Glomerular visceral epithelial cell (primary cell): ENCODE measurements around the gene KLF4.
"Not testable (repeated sequence)": the region's sequence is repeated elsewhere in the genome, so short reads cannot be mapped to it uniquely, and the experiment has no call there.

ENCODE experiments used
- DNase-seq: peaks from one replicate; pipeline ENCODE4 v3.0.0-alpha.2; 2016; ENCODE audit errors: extremely low spot score

KLF4 gene

GRCh38 chr9:107489687-107490605, at the start of gene KLF4:
TSS of gene KLF4 (minus strand) at chr9:107489769. CDS start at chr9:107489172, 597 bp downstream.
- DNase-seq, result peak; percentile 97

GRCh38 chr9:107536462-107536861, 46.9 kb upstream of the KLF4 start:
- no peak for DNase-seq

GRCh38 chr9:107534510-107535078, 45.0 kb upstream of the KLF4 start:
- DNase-seq, result no peak

- DNase-seq, result no peak
Measured at GRCh38 chr9:107530679-107531078, 41.1 kb upstream of the KLF4 start.

GRCh38 chr9:107528686-107529085, 39.1 kb upstream of the KLF4 start:
- no peak for DNase-seq

GRCh38 chr9:107523539-107523938, 34.0 kb upstream of the KLF4 start:
- no peak for DNase-seq

GRCh38 chr9:107520186-107520585, 30.6 kb upstream of the KLF4 start:
- DNase-seq, result no peak

GRCh38 chr9:107518037-107518807, 28.7 kb upstream of the KLF4 start:
- DNase-seq, result no peak

- DNase-seq, result no peak
Measured at GRCh38 chr9:107513464-107514100, 24.0 kb upstream of the KLF4 start.

GRCh38 chr9:107504585-107505455, 15.3 kb upstream of the KLF4 start:
- DNase-seq, result peak; percentile 56

GRCh38 chr9:107502464-107502863, 12.9 kb upstream of the KLF4 start:
- no peak for DNase-seq

- not testable (repeated sequence) for DNase-seq
Measured at GRCh38 chr9:107500421-107501200, 11.0 kb upstream of the KLF4 start.

GRCh38 chr9:107496976-107497375, 7.4 kb upstream of the KLF4 start:
- no peak for DNase-seq

- DNase-seq, result no peak
Measured at GRCh38 chr9:107492381-107492970, 2.9 kb upstream of the KLF4 start.

GRCh38 chr9:107491081-107492053, 1.8 kb upstream of the KLF4 start:
- no peak for DNase-seq

- not testable (repeated sequence) for DNase-seq
Measured at GRCh38 chr9:107490606-107490970, 1.0 kb upstream of the KLF4 start.

GRCh38 chr9:107489144-107489673, 360 bp downstream of the KLF4 start:
- DNase-seq, result no peak
